SK-N-SH treated with all-trans-retinoic acid at 6 μM for 48 hours (cell line): ENCODE data around the gene APLN.

Source experiments
- ATAC-seq: fragments of 200-7000 bp; cut with Tn5 transposase; 3 replicates; pipeline ENCODE4 v1.9.1; 2020; ENCODE audit warnings: mild to moderate bottlenecking, moderate library complexity
- BACH2 ChIP-seq: fragments of 250-450 bp; sonication (Bioruptor Pico); IDR thresholded peaks from 2 replicates; pipeline ENCODE4 v1.9.0; 2021; ENCODE audit warnings: mild to moderate bottlenecking, borderline replicate concordance
- CREB5 ChIP-seq: fragments of 250-450 bp; sonication (Bioruptor Pico); IDR thresholded peaks from 2 replicates; pipeline ENCODE4 v1.5.1; 2020; ENCODE audit warnings: low read depth, mild to moderate bottlenecking, moderate library complexity
- CSDC2 ChIP-seq: fragments of 250-450 bp; sonication (Bioruptor Pico); IDR thresholded peaks from 2 replicates; pipeline ENCODE4 v1.5.0; 2020; ENCODE audit warnings: mild to moderate bottlenecking, moderate library complexity
- CSRNP3 ChIP-seq: fragments of 250-450 bp; sonication (Bioruptor Pico); IDR thresholded peaks from 2 replicates; pipeline ENCODE4 v1.5.1; 2021; ENCODE audit warnings: mild to moderate bottlenecking, moderate library complexity
- ESRRG ChIP-seq: fragments of 250-450 bp; sonication (Bioruptor Pico); IDR thresholded peaks from 2 replicates; pipeline ENCODE4 v1.6.1; 2021; ENCODE audit warnings: mild to moderate bottlenecking
- GLIS3 ChIP-seq: fragments of 250-450 bp; sonication (Bioruptor Pico); IDR thresholded peaks from 2 replicates; pipeline ENCODE4 v1.5.0; 2020; ENCODE audit warnings: mild to moderate bottlenecking, moderate library complexity
- ISL1 ChIP-seq: fragments of 250-450 bp; sonication (Bioruptor Pico); IDR thresholded peaks from 2 replicates; pipeline ENCODE4 v2.1.2; 2022; ENCODE audit warnings: mild to moderate bottlenecking, moderate library complexity
- PATZ1 ChIP-seq: fragments of 250-450 bp; sonication (Bioruptor Pico); IDR thresholded peaks from 2 replicates; pipeline ENCODE4 v1.8.0; 2020; ENCODE audit warnings: mild to moderate bottlenecking, moderate library complexity, borderline replicate concordance
- PPARA ChIP-seq: fragments of 250-450 bp; sonication (Bioruptor Pico); IDR thresholded peaks from 2 replicates; pipeline ENCODE4 v1.5.0; 2020; ENCODE audit warnings: mild to moderate bottlenecking, borderline replicate concordance
- RARB ChIP-seq: fragments of 250-450 bp; sonication (Bioruptor Pico); IDR thresholded peaks from 2 replicates; pipeline ENCODE4 v1.8.0; 2021; ENCODE audit warnings: mild to moderate bottlenecking, moderate library complexity
- SNAI2 ChIP-seq: fragments of 250-450 bp; sonication (Bioruptor Pico); IDR thresholded peaks from 2 replicates; pipeline ENCODE4 v1.5.0; 2020; ENCODE audit warnings: mild to moderate bottlenecking, moderate library complexity
- TOX ChIP-seq: fragments of 250-450 bp; sonication (Bioruptor Pico); IDR thresholded peaks from 2 replicates; pipeline ENCODE4 v1.8.0; 2021; ENCODE audit warnings: mild to moderate bottlenecking, moderate library complexity, borderline replicate concordance
- TSHZ2 ChIP-seq: fragments of 250-450 bp; sonication (Bioruptor Pico); IDR thresholded peaks from 2 replicates; pipeline ENCODE4 v1.5.0; 2020; ENCODE audit warnings: mild to moderate bottlenecking, moderate library complexity
- ZC3H10 ChIP-seq: fragments of 250-450 bp; sonication (Bioruptor Pico); IDR thresholded peaks from 2 replicates; pipeline ENCODE4 v1.5.1; 2021; ENCODE audit warnings: mild to moderate bottlenecking, moderate library complexity
- ZFP3 ChIP-seq: fragments of 250-450 bp; sonication (Bioruptor Pico); IDR thresholded peaks from 2 replicates; pipeline ENCODE4 v1.5.0; 2020; ENCODE audit warnings: mild to moderate bottlenecking, moderate library complexity
- ZFP30 ChIP-seq: fragments of 450-650 bp; formaldehyde crosslinking; IDR thresholded peaks from 2 replicates; pipeline ENCODE4 v1.5.0; 2022; ENCODE audit warnings: mild to moderate bottlenecking, moderate library complexity
- ZNF565 ChIP-seq: fragments of 450-650 bp; formaldehyde crosslinking; conservative IDR thresholded peaks from 2 replicates; pipeline ENCODE4 v1.5.0; 2020; ENCODE audit warnings: low read depth, mild to moderate bottlenecking, moderate library complexity
- ZNF70 ChIP-seq: fragments of 450-650 bp; formaldehyde crosslinking; IDR thresholded peaks from 2 replicates; pipeline ENCODE4 v1.5.0; 2020; ENCODE audit warnings: mild to moderate bottlenecking, moderate library complexity
- ZNF8 ChIP-seq: fragments of 450-650 bp; formaldehyde crosslinking; IDR thresholded peaks from 2 replicates; pipeline ENCODE4 v1.5.0; 2020; ENCODE audit warnings: mild to moderate bottlenecking, moderate library complexity

The APLN gene

GRCh38 chrX:129618997-129619396 is 35.8 kb downstream of the APLN start:
- no peak for TF ChIP-seq ESRRG (CRISPR knock-in tag)
- no peak for TF ChIP-seq BACH2 (CRISPR knock-in tag)
- TF ChIP-seq ISL1: no peak
- TF ChIP-seq SNAI2 (CRISPR knock-in tag): no peak
- no peak for TF ChIP-seq CSDC2 (CRISPR knock-in tag)
- no peak for ATAC-seq

- TF ChIP-seq ZFP30 (CRISPR knock-in tag) (no peak), CREB5 (CRISPR knock-in tag) (no peak), PPARA (CRISPR knock-in tag) (no peak), GLIS3 (CRISPR knock-in tag) (no peak), ZNF565 (CRISPR knock-in tag) (no peak), TOX (CRISPR knock-in tag) (no peak), CSRNP3 (CRISPR knock-in tag) (no peak), ZC3H10 (CRISPR knock-in tag) (no peak), TSHZ2 (no peak), ZFP3 (no peak), RARB (no peak), ZNF8 (no peak), SNAI2 (CRISPR knock-in tag) (no peak), ESRRG (CRISPR knock-in tag) (no peak)
- no peak for ATAC-seq
Observed at GRCh38 chrX:129617420-129617819, 37.3 kb downstream of the APLN start.

- TF ChIP-seq ZFP30 (CRISPR knock-in tag): no peak
- no peak for TF ChIP-seq ZNF8
- TF ChIP-seq ZNF565 (CRISPR knock-in tag): no peak
- TF ChIP-seq ISL1: no peak
- no peak for TF ChIP-seq TOX (CRISPR knock-in tag)
- TF ChIP-seq RARB: no peak
- TF ChIP-seq TSHZ2: no peak
- TF ChIP-seq ZFP3: no peak
- ATAC-seq: no peak
Observed at GRCh38 chrX:129614481-129615255, 40.1 kb downstream of the APLN start.

GRCh38 chrX:129613596-129613995 is 41.2 kb downstream of the APLN start:
- no peak for ATAC-seq
- no peak for TF ChIP-seq TOX (CRISPR knock-in tag)
- TF ChIP-seq ZNF70 (CRISPR knock-in tag): no peak
- no peak for TF ChIP-seq PATZ1 (CRISPR knock-in tag)
- no peak for TF ChIP-seq RARB
- TF ChIP-seq ESRRG (CRISPR knock-in tag): no peak
- TF ChIP-seq ZFP3: no peak
- no peak for TF ChIP-seq ZNF565 (CRISPR knock-in tag)
- no peak for TF ChIP-seq PPARA (CRISPR knock-in tag)
